Endodermal cell (in vitro differentiated cells): Measurements from ENCODE around the gene KIAA0825. TPM values are rescaled to one million over a fixed set of nuclear protein-coding genes. Genes with fewer than 3 reads are reported as not detected.
A peak's percentile ranks its signal among the peaks of the same experiment; 100 is the strongest.

Source experiments
- DNase-seq: peaks from one replicate; pipeline ENCODE4 v3.0.0-alpha.2; 2017
- H3K27ac ChIP-seq: 2 replicates; pipeline ENCODE4 v1.5.1; 2013; ENCODE audit warnings: mild to moderate bottlenecking, low read depth, low read length, moderate library complexity
- H3K27me3 ChIP-seq: 2 replicates; pipeline ENCODE4 v1.6.1; 2013; ENCODE audit warnings: mild to moderate bottlenecking, low read length, moderate library complexity; ENCODE audit not compliant: insufficient read depth, control insufficient read depth, poor library complexity, severe bottlenecking
- H3K36me3 ChIP-seq: 2 replicates; pipeline ENCODE4 v1.7.0; 2013; ENCODE audit warnings: mild to moderate bottlenecking, low read length, moderate library complexity; ENCODE audit not compliant: control insufficient read depth, insufficient read depth
- H3K4me1 ChIP-seq: one replicate; pipeline ENCODE4 v1.7.0; 2013; ENCODE audit warnings: low read length; ENCODE audit not compliant: control insufficient read depth, insufficient read depth
- H3K4me3 ChIP-seq: 2 replicates; pipeline ENCODE4 v1.5.1; 2013; ENCODE audit warnings: mild to moderate bottlenecking, low read length, moderate library complexity
- H3K9ac ChIP-seq: 2 replicates; pipeline ENCODE4 v1.6.1; 2013; ENCODE audit warnings: mild to moderate bottlenecking, low read length, moderate library complexity; ENCODE audit not compliant: poor library complexity, severe bottlenecking; ENCODE audit errors: extremely low read depth
- H3K9me3 ChIP-seq: 2 replicates; pipeline ENCODE4 v1.6.1; 2013; ENCODE audit warnings: mild to moderate bottlenecking, low read length, moderate library complexity; ENCODE audit not compliant: control insufficient read depth
- H3K27ac Mint-ChIP-seq: 2 replicates; pipeline ENCODE4 v1.8.0; 2020; ENCODE audit warnings: mixed read lengths
- H3K27me3 Mint-ChIP-seq: 2 replicates; pipeline ENCODE4 v1.8.0; 2021; ENCODE audit warnings: mild to moderate bottlenecking, mixed read lengths; ENCODE audit not compliant: insufficient read depth
- H3K36me3 Mint-ChIP-seq: 2 replicates; pipeline ENCODE4 v1.8.0; 2020; ENCODE audit warnings: low read depth, mixed read lengths
- H3K4me1 Mint-ChIP-seq: 2 replicates; pipeline ENCODE4 v1.8.0; 2020; ENCODE audit warnings: mixed read lengths
- H3K4me3 Mint-ChIP-seq: 2 replicates; pipeline ENCODE4 v1.8.0; 2020; ENCODE audit warnings: mild to moderate bottlenecking, moderate library complexity, mixed read lengths
- H3K9me3 Mint-ChIP-seq: 2 replicates; pipeline ENCODE4 v1.8.0; 2020; ENCODE audit warnings: mild to moderate bottlenecking, mixed read lengths
- WGBS, 2 experiments: methylation state at CpG; one replicate each; pipeline versions ENCODE4 v1.1.5 to v1.1.7; 2013; ENCODE audit warnings: missing lambda C conversion rate in 2 of 2, mixed read lengths in 1 of 2; ENCODE audit not compliant: insufficient coverage in 1 of 2, insufficient read length in 1 of 2; 5-methylcytosine and 5-hydroxymethylcytosine counted together
- total RNA-seq, 2 donors: library from RNA; stranded (reverse); fragmentation: NEBNext Ultra II Directional in 1 of 2; extraction: Animal tissue kit (Norgen Biotek cat#: 25700) in 1 of 2; gene quantifications; 2 replicates in 1 of 2; 3 replicates in 1 of 2; pipeline ENCODE4 v1.2.1, GENCODE V29; 2021
- TF ChIP-seq, protein P1 (sequence below): fragments of 200-600 bp; sonication (generic); conservative IDR thresholded peaks from 2 replicates; pipeline ENCODE4 v1.5.0; 2021; ENCODE audit warnings: antibody characterized with exemption, mild to moderate bottlenecking

The KIAA0825 gene
- total RNA-seq, 2 donors from 2014 or later: 2.6 to 3.1 TPM

DNA sequence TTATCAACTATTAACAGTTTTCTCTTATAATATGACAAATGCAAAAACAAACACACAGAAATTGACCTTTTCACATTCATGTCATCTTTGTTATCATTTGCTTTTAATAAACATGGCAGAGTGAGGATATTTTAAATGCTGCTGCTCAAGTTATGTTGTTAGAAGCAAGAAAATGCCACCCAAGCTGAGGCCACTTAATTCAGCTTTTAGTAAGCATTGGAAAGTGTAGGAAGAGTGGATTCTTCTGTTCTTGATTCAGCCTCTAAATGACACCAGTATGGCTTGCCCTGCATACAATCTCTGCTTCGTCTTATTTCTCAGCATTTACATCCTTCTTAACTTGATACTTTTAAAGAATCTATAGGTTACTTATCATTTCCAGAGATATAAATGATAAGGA, 456.6 kb downstream of the KIAA0825 start:
- WGBS, 2 experiments: no CpG with 5 or more reads among the region's 1 CpG
- Mint-ChIP-seq H3K4me3 (no peak overlapping the region), H3K9me3 (peaks cover 6% of the 10 kb centered on the region)

GRCh38 chr5:94159144-94159543, 459.3 kb downstream of the KIAA0825 start:
- Mint-ChIP-seq H3K4me1 (peaks cover 11% of the 10 kb centered on the region), H3K36me3 (peaks cover 3% of the 10 kb centered on the region), H3K27ac (no peak overlapping the region), H3K27me3 (no peaks in the 10 kb centered on the region), H3K9me3 (no peaks in the 10 kb centered on the region), H3K4me3 (no peak overlapping the region)
- no peaks in the 10 kb centered on the region for H3K27me3 ChIP-seq
- no peak overlapping the region for H3K27ac ChIP-seq
- TF ChIP-seq, protein P1, sequence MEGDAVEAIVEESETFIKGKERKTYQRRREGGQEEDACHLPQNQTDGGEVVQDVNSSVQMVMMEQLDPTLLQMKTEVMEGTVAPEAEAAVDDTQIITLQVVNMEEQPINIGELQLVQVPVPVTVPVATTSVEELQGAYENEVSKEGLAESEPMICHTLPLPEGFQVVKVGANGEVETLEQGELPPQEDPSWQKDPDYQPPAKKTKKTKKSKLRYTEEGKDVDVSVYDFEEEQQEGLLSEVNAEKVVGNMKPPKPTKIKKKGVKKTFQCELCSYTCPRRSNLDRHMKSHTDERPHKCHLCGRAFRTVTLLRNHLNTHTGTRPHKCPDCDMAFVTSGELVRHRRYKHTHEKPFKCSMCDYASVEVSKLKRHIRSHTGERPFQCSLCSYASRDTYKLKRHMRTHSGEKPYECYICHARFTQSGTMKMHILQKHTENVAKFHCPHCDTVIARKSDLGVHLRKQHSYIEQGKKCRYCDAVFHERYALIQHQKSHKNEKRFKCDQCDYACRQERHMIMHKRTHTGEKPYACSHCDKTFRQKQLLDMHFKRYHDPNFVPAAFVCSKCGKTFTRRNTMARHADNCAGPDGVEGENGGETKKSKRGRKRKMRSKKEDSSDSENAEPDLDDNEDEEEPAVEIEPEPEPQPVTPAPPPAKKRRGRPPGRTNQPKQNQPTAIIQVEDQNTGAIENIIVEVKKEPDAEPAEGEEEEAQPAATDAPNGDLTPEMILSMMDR: peak; percentile 48
- 93 to 96% methylated on average over 2 to 4 of the region's 4 CpGs for WGBS, 2 experiments
- DNase-seq: no peak
- H3K4me3 ChIP-seq: no peak overlapping the region
- H3K9me3 ChIP-seq: no peaks in the 10 kb centered on the region
- no peak overlapping the region for H3K9ac ChIP-seq
- H3K4me1 ChIP-seq: no peaks in the 10 kb centered on the region
- no peaks in the 10 kb centered on the region for H3K36me3 ChIP-seq

More for the DNA sequence above, 456.6 kb downstream of the KIAA0825 start:
- Mint-ChIP-seq H3K4me1 (peaks cover 7% of the 10 kb centered on the region), H3K27ac (no peak overlapping the region), H3K27me3 (no peaks in the 10 kb centered on the region), H3K36me3 (peaks cover 8% of the 10 kb centered on the region)
- no peaks in the 10 kb centered on the region for H3K4me1 ChIP-seq
- no peaks in the 10 kb centered on the region for H3K27me3 ChIP-seq
- no peaks in the 10 kb centered on the region for H3K9me3 ChIP-seq
- TF ChIP-seq, protein P1: no peak
- H3K27ac ChIP-seq: no peak overlapping the region
- no peak overlapping the region for H3K4me3 ChIP-seq
- H3K9ac ChIP-seq: no peak overlapping the region
- no peaks in the 10 kb centered on the region for H3K36me3 ChIP-seq
- no peak for DNase-seq

DNA sequence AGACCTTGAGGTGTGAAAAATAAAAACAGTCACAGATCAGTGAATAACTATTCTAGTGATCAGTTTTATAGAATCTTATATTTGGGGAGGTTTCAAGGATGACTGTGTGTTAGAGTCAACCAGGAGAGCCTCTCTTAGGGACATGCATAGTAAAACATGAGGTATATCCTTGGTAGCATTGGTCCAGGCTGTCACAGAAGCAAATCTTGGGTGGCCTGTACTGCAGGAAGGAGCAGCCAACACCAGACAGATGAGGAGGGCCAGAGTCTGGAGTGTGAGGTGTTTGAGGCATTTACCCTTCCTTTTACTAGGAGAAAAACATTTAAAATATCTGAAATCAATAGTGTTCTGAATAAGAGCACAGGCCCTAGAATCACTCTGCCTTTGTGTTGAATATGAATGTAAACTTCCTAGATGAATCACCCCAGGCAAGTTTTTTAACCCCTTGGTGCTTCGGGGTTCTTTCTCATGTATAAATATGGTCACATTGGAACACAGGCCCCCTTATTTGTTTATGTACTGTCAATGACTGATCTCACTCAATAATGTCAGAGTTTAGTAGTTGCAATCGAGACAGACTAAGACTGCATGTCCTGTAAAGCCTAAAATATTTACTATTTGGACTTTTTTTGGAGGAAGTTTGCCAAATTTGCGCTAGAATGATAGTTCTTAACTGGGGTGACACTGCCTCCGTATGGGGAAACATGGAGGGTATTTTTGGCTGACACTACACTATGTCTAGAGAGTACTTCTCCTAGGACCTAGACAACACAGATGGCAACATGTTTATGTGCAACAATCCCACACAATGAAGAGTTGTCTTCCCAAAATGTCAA, 460.5 kb downstream of the KIAA0825 start:
- 88 to 92% methylated on average over 3 to 4 of the region's 4 CpGs for WGBS, 2 experiments
- no peaks in the 10 kb centered on the region for H3K4me1 ChIP-seq
- H3K36me3 ChIP-seq: peaks cover 4% of the 10 kb centered on the region
- Mint-ChIP-seq H3K27ac (no peak overlapping the region), H3K36me3 (peaks cover 4% of the 10 kb centered on the region), H3K27me3 (no peaks in the 10 kb centered on the region), H3K9me3 (no peaks in the 10 kb centered on the region), H3K4me1 (peaks cover 15% of the 10 kb centered on the region), H3K4me3 (no peak overlapping the region)
- H3K27me3 ChIP-seq: no peaks in the 10 kb centered on the region
- H3K9me3 ChIP-seq: no peaks in the 10 kb centered on the region
- H3K27ac ChIP-seq: no peak overlapping the region
- H3K9ac ChIP-seq: no peak overlapping the region
- TF ChIP-seq, protein P1: peak; percentile 23
- H3K4me3 ChIP-seq: no peak overlapping the region
- DNase-seq: no peak
